ENCODE data around the gene PPP3R1.

Gene PPP3R1, protein sequence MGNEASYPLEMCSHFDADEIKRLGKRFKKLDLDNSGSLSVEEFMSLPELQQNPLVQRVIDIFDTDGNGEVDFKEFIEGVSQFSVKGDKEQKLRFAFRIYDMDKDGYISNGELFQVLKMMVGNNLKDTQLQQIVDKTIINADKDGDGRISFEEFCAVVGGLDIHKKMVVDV

DNA sequence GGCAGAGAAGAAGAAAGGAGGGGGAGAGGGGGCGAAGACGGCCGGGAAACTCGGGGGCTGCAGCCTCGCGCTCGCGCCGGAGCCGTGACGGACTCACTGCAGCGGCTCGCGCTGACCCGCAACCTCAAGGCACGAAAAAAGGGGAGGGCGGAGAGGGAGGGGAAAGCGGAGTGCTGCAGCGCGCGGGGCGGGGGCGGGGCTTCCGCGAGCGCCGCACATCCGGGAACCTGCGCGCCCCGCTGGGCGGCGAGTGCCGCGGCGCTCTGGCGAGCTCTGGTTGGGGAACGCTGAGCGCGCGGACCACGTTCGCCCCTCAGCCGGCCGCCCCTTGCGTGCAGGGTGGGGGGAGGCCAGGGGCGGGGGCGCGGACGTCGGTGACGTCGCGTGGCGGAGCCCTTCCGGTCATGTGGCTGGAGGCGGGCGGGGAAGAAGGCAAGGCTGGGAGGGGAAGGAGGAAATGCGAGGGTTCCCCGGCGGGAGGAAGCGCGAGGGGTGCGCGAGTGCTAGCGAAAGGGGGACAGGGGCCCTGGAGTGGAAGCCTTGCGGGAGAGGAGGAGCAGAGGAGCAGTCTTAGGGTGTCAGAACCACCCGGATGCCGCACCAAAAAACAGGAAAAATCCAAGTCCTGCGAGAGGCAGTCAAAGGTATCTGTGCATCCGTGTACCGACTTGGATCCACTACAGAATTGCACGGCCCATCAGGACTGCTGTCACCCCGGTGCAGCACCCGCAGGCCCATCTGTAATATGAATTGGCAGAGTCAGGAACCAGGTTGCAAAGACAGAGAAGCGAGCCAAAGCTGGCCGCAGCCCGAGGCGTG is at the start of gene PPP3R1:
Gene PPP3R1, minus strand, starts transcription at position 133 of the 819 bp plus-strand sequence. CDS start 405 bp downstream, outside the sequence.
- DNase-seq = peak; percentile 96

DNA sequence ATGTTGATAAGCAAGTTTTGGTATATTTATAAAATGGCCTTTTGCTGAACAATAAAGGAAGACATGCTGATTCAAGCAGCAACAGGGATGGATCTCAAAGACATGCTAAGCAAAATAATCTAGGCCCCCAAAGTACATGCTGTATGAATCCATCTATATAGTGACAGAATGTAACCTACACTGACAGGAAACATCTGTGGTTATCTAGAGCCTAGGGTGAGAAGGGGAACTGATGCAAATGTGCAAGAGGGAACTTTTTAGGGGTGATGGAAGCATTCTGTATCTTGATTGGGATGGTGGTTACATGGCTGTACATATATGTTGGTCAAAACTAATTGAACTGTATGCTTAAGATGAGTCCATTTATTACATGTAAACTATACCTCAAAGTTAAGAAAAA is 43.2 kb upstream of the PPP3R1 start:
- no peak for DNase-seq

DNA sequence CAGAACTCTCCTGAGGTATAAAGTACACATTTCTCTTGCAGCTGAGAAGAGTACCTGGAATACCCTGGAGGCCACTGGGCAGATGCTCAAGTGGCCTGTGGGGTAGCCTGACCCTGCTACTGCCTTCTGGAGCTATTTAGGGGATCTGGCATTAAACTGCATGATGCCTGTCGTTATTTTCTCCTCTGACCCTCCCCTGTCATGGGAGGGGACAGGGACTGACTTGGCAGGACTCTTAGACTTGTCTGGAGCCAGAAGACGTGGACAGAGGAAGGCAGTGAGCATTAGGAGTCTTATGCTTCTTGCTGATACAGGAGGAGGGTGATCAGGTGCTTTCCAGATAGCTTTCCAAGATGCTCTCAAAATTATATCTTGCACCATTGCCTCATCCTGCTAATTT is 42.6 kb upstream of the PPP3R1 start:
- no peak for DNase-seq

DNA sequence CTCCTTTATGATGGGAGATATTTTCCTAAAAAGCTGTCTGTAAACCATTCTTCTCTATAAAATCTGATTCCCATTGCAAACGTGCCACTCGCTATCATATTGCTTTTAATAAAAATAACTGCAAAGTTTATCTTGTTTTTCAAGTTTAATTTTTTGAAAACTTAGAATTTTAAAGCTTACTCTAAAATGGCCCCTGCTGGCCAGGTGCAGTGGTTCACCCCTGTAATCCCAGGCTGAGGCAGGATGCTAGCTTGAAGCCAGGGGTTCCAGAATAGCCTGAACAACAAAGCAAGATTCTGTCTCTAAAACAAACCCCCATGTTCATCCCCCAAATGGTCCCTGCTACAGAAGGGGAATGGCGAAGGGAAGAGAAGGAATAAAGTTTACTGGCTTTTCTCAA is 41.9 kb upstream of the PPP3R1 start:
- no peak for DNase-seq

DNA sequence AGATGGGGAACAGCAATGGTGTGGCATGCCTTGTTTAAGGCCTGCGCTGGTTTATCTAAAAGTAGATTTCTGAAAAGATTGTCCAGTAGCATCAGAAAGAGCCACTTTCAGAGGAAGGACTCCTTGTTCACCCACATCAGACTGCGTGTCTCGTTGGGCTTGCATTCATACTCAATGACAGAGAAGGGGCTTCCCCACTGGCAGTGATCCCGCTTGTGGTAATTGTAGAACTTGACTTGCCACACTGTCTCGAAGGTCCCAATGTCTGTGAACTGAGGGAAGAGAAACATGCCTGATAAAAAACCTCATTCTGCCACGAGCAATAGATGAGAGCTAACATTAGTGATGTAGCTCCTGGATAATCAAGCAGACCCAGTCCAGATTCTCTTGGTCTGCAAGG is 41.4 kb upstream of the PPP3R1 start:
- DNase-seq = no peak

GRCh38 chr2:68293024-68293423 is 40.7 kb upstream of the PPP3R1 start:
- no peak for DNase-seq

DNA sequence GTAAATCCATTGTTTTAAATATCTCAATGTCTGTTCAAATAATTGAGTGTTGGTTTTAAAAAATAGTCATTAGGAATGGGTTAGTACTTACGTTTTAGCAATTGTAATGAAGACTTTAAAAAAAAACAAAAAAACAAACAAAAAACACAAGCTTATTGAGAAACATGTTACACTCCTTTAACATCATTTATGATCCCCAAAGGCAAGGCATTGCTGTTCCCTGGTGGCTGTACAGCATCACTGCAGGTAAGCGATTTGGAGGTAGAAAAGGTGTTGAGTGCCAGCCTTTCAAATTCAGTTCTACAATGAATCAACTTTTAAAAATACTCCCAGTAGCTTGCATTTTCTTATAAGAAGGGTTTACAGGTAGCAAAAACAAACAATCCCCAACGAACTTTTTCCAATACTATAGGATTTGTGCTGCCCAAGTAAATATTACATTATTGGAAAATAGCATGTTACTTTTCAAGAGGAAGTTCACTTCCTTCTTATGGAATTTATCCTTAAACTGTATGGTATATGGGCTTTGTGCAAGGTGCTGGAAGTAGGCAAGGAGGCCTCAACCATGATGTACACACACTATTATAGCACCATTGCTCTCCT is 39.9 kb upstream of the PPP3R1 start:
- DNase-seq = no peak

- no peak for DNase-seq
Observed at GRCh38 chr2:68291314-68291713, 39.0 kb upstream of the PPP3R1 start.

- DNase-seq = no peak
Observed at GRCh38 chr2:68290901-68291300, 38.6 kb upstream of the PPP3R1 start.

DNA sequence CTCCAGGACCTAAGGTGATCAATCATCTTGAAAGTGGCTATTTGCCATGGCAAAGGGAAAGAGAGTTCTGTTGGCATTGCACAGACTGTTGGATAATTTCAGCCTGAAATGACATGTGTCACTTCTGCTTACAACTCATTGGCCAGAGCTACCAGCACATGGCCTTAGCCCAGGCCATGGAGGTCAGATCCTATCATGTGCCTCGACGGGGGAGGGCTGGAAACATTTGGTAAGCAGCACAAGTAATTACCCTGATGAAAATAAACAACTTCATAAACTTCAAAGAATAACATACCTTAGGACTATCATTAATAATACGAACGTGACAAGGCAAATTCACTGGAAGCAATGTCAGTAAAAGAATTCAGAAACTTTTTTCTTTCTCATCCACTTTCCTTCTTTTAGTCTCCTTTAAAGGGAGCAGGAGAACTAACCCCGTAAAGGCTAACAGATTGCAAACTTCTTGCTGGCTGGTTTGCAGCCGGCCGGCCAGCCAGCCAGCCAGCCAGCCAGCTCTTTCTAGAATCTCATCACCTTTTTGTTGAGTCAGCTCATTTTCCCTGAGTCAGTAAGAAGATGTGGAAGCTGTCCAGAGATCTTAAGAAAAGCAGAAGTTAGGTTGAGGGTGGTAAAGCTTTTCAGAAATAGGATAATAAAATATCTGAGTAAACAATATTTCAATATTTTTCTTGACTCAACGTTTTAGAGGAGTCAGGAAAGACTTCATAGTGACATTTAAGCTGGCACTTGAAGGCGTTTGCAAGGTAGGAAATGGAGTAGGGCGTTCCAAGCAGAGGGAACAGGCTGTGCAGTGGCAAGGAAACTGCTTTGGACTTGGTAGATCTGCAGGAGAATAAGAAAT is 35.5 kb upstream of the PPP3R1 start:
- DNase-seq = no peak

DNA sequence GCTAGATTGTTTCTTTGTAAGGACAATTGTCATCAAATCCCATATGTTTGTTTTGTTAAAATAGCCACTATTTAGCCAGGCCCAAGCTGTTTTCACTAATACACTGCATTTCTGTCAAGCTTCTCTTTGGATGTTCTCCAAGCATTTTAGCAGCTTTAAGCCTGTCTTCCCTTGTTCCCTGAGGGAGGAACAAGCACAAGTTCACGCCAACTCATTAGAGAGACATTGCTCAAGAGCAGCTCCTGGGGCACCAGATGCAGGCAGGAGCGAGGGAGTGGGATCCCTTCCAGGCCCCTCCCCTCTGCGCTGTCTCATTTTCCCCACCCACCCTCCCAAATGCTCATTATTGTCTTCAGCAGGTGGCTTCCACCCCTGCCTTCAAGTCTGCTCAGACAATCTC is 32.6 kb upstream of the PPP3R1 start:
- DNase-seq = no peak

DNA sequence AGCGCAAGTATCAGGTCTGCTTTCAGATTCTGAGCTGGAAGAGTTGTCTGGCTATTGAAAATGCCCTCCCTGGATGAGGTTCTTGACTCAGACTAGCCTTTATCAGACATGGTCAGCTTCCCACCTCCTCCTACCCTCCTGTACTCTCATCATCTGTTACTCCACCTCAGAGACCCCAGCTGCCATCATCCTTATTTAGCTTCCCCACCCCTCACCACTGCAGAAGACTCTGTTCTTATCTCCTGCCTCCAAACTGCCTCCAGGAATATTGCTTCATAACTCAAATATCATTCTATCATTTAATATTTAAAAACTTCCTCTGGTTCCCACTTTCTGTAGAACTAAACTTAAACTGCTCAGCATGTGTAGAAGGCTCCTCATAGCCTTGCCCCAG is 31.1 kb upstream of the PPP3R1 start:
- no peak for DNase-seq

DNA sequence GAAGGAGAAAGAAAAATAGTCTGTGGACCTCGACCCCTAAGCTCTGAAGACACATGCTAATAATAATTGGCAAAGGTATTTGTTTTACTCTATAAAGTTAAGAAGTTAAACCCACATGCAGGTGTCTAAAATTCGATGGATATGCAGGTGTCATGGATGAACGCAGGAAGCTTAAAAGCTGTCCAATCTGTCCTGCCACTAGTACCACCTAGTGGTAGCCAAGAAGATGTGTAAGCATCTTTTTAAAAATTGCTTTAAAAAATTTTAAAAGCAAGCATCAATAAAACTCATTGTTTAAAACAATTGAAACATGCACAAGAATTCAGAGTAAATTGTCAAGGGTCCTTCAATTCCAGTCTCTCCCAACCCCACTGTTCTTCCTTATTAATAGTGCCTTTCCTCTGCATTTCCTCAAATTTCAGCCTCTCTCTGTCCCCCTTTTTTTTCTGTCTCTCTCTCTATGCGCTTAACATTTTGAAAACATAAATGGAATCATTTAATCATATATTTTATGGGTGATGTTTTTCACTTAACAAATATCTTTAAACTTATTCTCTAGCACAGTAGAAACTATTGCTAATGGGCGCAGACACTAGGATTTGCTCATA is 30.6 kb upstream of the PPP3R1 start:
- DNase-seq = no peak

DNA sequence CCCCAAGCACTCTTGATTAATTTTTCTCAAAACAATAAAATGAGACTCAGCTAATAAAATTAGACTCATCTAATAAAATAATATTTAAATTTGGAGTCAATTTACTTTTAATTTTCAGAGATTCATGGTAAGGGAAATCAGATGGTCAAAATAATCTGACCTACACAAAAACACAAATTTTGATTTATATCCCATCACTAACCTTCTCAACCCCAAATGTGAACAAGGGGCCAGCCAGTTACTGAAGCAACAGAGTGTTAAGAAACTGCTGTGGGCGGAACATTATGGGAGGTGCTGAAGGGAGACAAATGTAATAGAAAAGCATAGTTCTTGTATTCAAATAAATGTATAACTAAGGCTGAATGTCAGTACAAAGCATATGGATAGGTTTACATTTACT is 28.5 kb upstream of the PPP3R1 start:
- no peak for DNase-seq

- no peak for DNase-seq
Observed at GRCh38 chr2:68280348-68280747, 28.0 kb upstream of the PPP3R1 start.

DNA sequence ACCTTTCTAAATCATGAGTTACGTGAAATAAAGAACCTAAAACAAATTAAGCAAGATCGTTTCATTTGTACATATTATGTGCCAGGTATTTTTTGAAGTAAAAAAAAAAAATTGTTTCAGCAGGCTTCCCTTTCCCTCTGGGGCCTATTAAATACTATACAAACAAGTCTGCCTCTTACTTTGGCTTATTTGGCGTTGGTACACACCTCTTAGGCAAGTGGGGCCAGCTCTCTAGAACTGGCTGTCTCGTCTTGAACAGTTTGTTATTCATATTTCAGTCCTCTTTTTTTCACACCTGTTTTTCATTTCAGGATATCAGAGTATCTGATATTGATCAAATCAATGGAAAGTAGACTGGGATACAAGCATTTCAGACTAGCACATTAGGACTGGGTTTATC is 27.4 kb upstream of the PPP3R1 start:
- DNase-seq = no peak

DNA sequence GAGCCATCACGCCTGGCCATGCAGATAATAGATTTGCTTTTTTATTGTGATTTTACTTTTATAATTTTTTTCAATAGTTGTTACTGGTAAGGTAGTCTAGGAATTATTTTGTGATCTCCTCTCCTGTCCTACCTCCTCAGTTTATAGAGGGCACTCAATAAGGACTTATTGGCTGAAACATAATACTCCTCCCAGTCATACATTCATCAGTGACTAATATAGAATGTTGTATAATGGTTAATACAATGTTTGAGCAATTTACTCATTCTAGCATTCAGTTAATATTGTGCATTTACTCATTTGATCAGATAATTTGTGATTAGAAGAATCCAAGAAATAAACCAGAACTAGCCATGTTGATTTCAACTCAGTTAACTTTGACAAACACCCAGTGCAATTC is 25.8 kb upstream of the PPP3R1 start:
- DNase-seq = no peak

DNA sequence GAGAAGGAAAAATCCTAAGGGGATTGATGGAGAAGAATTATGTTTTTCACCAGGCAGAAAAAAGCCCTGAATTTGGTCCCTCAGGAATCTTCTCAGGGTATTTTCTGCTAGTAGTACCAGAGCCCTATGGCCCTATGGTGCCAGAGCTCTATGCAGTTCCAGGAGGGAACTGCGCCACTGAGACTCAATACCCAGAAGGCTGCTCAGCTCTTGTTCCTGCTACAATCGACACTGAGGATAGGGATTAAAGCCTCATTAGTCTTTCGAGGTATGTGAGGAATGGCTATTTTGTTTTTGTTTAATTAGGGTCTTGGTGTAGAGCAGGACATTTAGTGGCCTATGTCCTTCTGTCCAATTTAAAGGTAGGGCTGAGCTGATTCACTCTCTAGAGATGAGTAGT is 21.7 kb upstream of the PPP3R1 start:
- DNase-seq = no peak

- no peak for DNase-seq
Observed at GRCh38 chr2:68272246-68272994, 20.1 kb upstream of the PPP3R1 start.

- no peak for DNase-seq
Observed at GRCh38 chr2:68266655-68267054, 14.3 kb upstream of the PPP3R1 start.

- no peak for DNase-seq
Observed at GRCh38 chr2:68263632-68264031, 11.3 kb upstream of the PPP3R1 start.

- no peak for DNase-seq
Observed at GRCh38 chr2:68258851-68259250, 6.5 kb upstream of the PPP3R1 start.

Measured in activated gamma-delta T cell treated with Interleukin-2 at 50 U/mL for 16 hours (primary cell).